Loucy (cell line): ENCODE data around the gene ENHO.

Source experiments
- H2AFZ ChIP-seq: fragments of 200-600 bp; sonication (generic); 2 replicates; pipeline ENCODE4 v1.6.0; 2016; ENCODE audit warnings: antibody characterized with exemption, mild to moderate bottlenecking, low read length, moderate library complexity
- H3F3A ChIP-seq: fragments of 200-600 bp; 2 replicates; pipeline ENCODE4 v1.6.0; 2016; ENCODE audit warnings: antibody characterized with exemption, low read depth, mild to moderate bottlenecking
- H3K27me3 ChIP-seq: fragments of 200-600 bp; sonication (generic); 2 replicates; pipeline ENCODE4 v1.6.1; 2014; ENCODE audit warnings: low read length, mild to moderate bottlenecking; ENCODE audit not compliant: insufficient read depth, poor library complexity, severe bottlenecking
- H3K36me3 ChIP-seq: fragments of 200-600 bp; sonication (generic); 2 replicates; pipeline ENCODE4 v1.6.1; 2016; ENCODE audit warnings: low read length; ENCODE audit not compliant: insufficient read depth
- H3K4me1 ChIP-seq: fragments of 200-600 bp; sonication (generic); 2 replicates; pipeline ENCODE4 v1.5.1; 2014; ENCODE audit warnings: low read length, mild to moderate bottlenecking; ENCODE audit not compliant: insufficient read depth, poor library complexity, severe bottlenecking
- H3K4me2 ChIP-seq: fragments of 200-600 bp; sonication (generic); 2 replicates; pipeline ENCODE4 v1.6.0; 2014; ENCODE audit warnings: antibody characterized with exemption, low read length, low read depth, mild to moderate bottlenecking; ENCODE audit not compliant: poor library complexity, severe bottlenecking
- H3K4me3 ChIP-seq: fragments of 200-600 bp; sonication (generic); 2 replicates; pipeline ENCODE4 v1.5.1; 2014; ENCODE audit warnings: low read length, mild to moderate bottlenecking, mixed read lengths; ENCODE audit not compliant: poor library complexity, severe bottlenecking
- H3K79me2 ChIP-seq: fragments of 200-600 bp; sonication (generic); 2 replicates; pipeline ENCODE4 v1.6.1; 2014; ENCODE audit warnings: low read length; ENCODE audit not compliant: insufficient read depth
- H3K9ac ChIP-seq: fragments of 200-600 bp; sonication (generic); 2 replicates; pipeline ENCODE4 v1.6.0; 2014; ENCODE audit warnings: mild to moderate bottlenecking, low read depth, low read length, moderate library complexity; ENCODE audit not compliant: poor library complexity, severe bottlenecking
- H3K9me2 ChIP-seq: fragments of 200-600 bp; sonication (generic); replicated peaks from 2 replicates; pipeline ENCODE4 v1.6.1; 2016; ENCODE audit warnings: low read depth, low read length, mixed read lengths
- H3K9me3 ChIP-seq: fragments of 200-600 bp; sonication (generic); 2 replicates; pipeline ENCODE4 v1.6.1; 2014; ENCODE audit warnings: mild to moderate bottlenecking, antibody characterized with exemption, low read length, low read depth; ENCODE audit not compliant: insufficient read depth
- H4K20me1 ChIP-seq: fragments of 200-600 bp; sonication (generic); 2 replicates; pipeline ENCODE4 v1.6.0; 2014; ENCODE audit warnings: antibody characterized with exemption, low read length, mild to moderate bottlenecking; ENCODE audit not compliant: insufficient read depth, poor library complexity, severe bottlenecking
- CTCF ChIP-seq: fragments of 200-600 bp; sonication (generic); conservative IDR thresholded peaks from 2 replicates; pipeline ENCODE4 v1.5.1; 2014; ENCODE audit warnings: mild to moderate bottlenecking, antibody characterized with exemption, low read length
- EZH2phosphoT487 ChIP-seq: fragments of 200-600 bp; IDR thresholded peaks from 2 replicates; pipeline ENCODE4 v1.6.1; 2018; ENCODE audit warnings: antibody characterized with exemption, mild to moderate bottlenecking, moderate library complexity, borderline replicate concordance

The ENHO gene

DNA sequence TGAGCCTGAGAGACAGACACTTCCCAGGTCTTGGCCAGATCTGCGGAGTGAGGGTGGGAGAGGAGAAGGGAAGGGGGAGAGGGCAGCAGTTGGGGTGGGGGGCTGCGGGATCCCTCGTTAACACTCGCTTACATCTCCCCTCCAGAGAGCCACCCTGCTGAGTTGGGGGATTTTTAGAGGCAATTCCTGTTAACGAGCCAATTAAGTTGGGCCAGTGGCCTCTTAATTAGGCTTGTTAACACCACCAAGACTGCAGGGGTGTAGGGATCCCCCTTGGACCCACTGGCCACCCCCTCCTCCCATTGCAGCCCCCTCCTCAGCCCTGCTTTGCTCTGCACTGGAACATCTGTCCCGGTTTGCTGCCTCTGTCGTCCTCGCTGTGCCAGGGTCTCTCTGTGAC lies 43.1 kb upstream of the ENHO start:
- Histone ChIP-seq H3K9me2 (no peaks in the 10 kb centered on the region), H4K20me1 (no peaks in the 10 kb centered on the region), H3K4me1 (no peaks in the 10 kb centered on the region), H3K9ac (no peak overlapping the region), H3F3A (no peaks in the 10 kb centered on the region), H3K4me3 (no peak overlapping the region), H2AFZ (no peak overlapping the region), H3K36me3 (no peaks in the 10 kb centered on the region), H3K27me3 (no peaks in the 10 kb centered on the region), H3K4me2 (no peak overlapping the region), H3K79me2 (no peaks in the 10 kb centered on the region), H3K9me3 (no peaks in the 10 kb centered on the region)
- no peak for TF ChIP-seq EZH2phosphoT487
- TF ChIP-seq CTCF = no peak

DNA sequence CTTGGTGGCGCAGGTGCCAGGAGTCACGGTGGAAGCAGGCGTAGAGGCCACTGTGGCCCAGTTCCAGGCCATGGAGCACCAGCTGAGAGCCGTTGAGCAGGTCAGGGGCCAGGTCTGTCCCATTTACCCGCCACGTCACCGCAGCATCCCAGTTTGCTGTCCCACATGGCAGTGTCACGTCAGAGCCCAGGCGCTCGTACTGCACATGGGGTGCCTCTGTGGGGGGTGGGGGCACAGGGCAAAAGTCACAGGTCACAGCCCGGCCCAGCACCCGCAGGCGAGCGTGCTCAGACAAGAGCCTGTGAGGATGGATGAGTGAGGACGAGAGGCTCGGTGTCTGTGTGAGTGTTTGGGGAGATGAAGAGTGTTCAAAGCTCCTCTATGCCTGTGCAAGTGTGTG lies 41.8 kb upstream of the ENHO start:
- no peaks in the 10 kb centered on the region for H3K27me3 ChIP-seq
- H3K9ac ChIP-seq = no peak overlapping the region
- no peaks in the 10 kb centered on the region for H3K4me1 ChIP-seq
- H3K36me3 ChIP-seq = no peaks in the 10 kb centered on the region
- H4K20me1 ChIP-seq = no peaks in the 10 kb centered on the region
- H3K4me3 ChIP-seq = no peak overlapping the region
- TF ChIP-seq EZH2phosphoT487 (no peak), CTCF (no peak)
- H3K4me2 ChIP-seq = no peak overlapping the region
- H2AFZ ChIP-seq = no peak overlapping the region
- H3K79me2 ChIP-seq = no peaks in the 10 kb centered on the region
- no peaks in the 10 kb centered on the region for H3F3A ChIP-seq
- no peaks in the 10 kb centered on the region for H3K9me3 ChIP-seq
- no peaks in the 10 kb centered on the region for H3K9me2 ChIP-seq

GRCh38 chr9:34563262-34563661 lies 40.5 kb upstream of the ENHO start:
- no peak for TF ChIP-seq EZH2phosphoT487
- no peak for TF ChIP-seq CTCF
- Histone ChIP-seq H3K4me3 (no peak overlapping the region), H4K20me1 (no peaks in the 10 kb centered on the region), H2AFZ (no peak overlapping the region), H3K36me3 (no peaks in the 10 kb centered on the region), H3K9me2 (no peaks in the 10 kb centered on the region), H3F3A (no peaks in the 10 kb centered on the region), H3K4me2 (no peak overlapping the region), H3K4me1 (no peaks in the 10 kb centered on the region), H3K79me2 (no peaks in the 10 kb centered on the region), H3K9ac (no peak overlapping the region), H3K27me3 (no peaks in the 10 kb centered on the region), H3K9me3 (no peaks in the 10 kb centered on the region)
